ENCODE data around the gene LBP. TPM values are rescaled to one million over a fixed set of nuclear protein-coding genes. Genes with fewer than 3 reads are reported as not detected.

Gene LBP, protein sequence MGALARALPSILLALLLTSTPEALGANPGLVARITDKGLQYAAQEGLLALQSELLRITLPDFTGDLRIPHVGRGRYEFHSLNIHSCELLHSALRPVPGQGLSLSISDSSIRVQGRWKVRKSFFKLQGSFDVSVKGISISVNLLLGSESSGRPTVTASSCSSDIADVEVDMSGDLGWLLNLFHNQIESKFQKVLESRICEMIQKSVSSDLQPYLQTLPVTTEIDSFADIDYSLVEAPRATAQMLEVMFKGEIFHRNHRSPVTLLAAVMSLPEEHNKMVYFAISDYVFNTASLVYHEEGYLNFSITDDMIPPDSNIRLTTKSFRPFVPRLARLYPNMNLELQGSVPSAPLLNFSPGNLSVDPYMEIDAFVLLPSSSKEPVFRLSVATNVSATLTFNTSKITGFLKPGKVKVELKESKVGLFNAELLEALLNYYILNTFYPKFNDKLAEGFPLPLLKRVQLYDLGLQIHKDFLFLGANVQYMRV
- total RNA-seq (2016; rRNA removed; fragmentation: Illumina TruSeq; extraction: Trizol) (0.20 TPM in 1 of 2 replicates, not detected in the other), polyA plus RNA-seq (2011; rRNA removed) (0.07 and 0.26 TPM in 2 replicates), polyA minus RNA-seq (2011; rRNA and poly(A)+ RNA removed; ENCODE audit: low replicate concordance) (0.72 TPM in 1 of 2 replicates, not detected in the other), Bru-seq, nascent RNA (percentile 6 among the genes with signal in this experiment), BruChase-seq, experiment 1, labeled RNA remaining after a 6-hour chase (not detected), BruChase-seq, experiment 2, labeled RNA remaining after a 2-hour chase (not detected)
- total RNA-seq (2016; cell fraction: cytosol; rRNA removed; fragmentation: Illumina TruSeq; extraction: Trizol; ENCODE audit: low read depth) = not detected in 2 replicates
- total RNA-seq (2016; cell fraction: insoluble cytoplasmic fraction; rRNA removed; fragmentation: Illumina TruSeq; extraction: Trizol) = 0.06 TPM in 1 of 2 replicates, not detected in the other
- 0.09 TPM in 1 of 2 replicates, not detected in the other for total RNA-seq (2016; cell fraction: membrane; rRNA removed; fragmentation: Illumina TruSeq; extraction: Trizol)
- not detected in 2 replicates for total RNA-seq (2016; cell fraction: nucleus; rRNA removed; fragmentation: Illumina TruSeq; extraction: Trizol)
- polyA plus RNA-seq (2011; cell fraction: cytosol; rRNA removed) = 0.17 and 0.32 TPM in 2 replicates
- 0.08 and 0.14 TPM in 2 replicates for polyA plus RNA-seq (2011; cell fraction: nucleus; rRNA removed)
- 0.20 TPM in 1 of 2 replicates, not detected in the other for polyA plus RNA-seq (2012)
- polyA plus RNA-seq (2016; cell fraction: cytosol; fragmentation: Illumina TruSeq; extraction: Trizol; ENCODE audit: low read depth) = 0.08 TPM in 1 of 2 replicates, not detected in the other
- not detected in 2 replicates for polyA plus RNA-seq (2016; cell fraction: insoluble cytoplasmic fraction; fragmentation: Illumina TruSeq; extraction: Trizol; ENCODE audit: low read depth)
- 0.10 TPM in 1 of 2 replicates, not detected in the other for polyA plus RNA-seq (2016; cell fraction: membrane; fragmentation: Illumina TruSeq; extraction: Trizol; ENCODE audit: low read depth)
- not detected in 2 replicates for polyA plus RNA-seq (2016; cell fraction: nucleus; fragmentation: Illumina TruSeq; extraction: Trizol; ENCODE audit: insufficient read depth, low read depth)
- not detected in 2 replicates for polyA minus RNA-seq (2011; cell fraction: cytosol; rRNA and poly(A)+ RNA removed)
- not detected in 2 replicates for polyA minus RNA-seq (2011; cell fraction: nucleus; rRNA and poly(A)+ RNA removed)
- long read RNA-seq, experiment 1, partial matches to known transcripts = 0 of 2 reads
- long read RNA-seq, experiment 1, other reads (novel, unspliced or antisense) = 1 of 2 reads
- long read RNA-seq, experiment 2, partial matches to known transcripts = 0 of 1 reads
- long read RNA-seq, experiment 2, other reads (novel, unspliced or antisense) = 0 of 1 reads

- no peak within 1 kb of the TSS for H3K27ac ChIP-seq (ENCODE audit: extremely low read length, insufficient read depth, low read length)
- TF ChIP-seq CEBPB (IDR thresholded peaks at IDR 0.05; ENCODE audit: borderline replicate concordance, low read depth, low read length) (peak; percentile 83), NR2F6 (IDR thresholded peaks at IDR 0.05) (no peak), NR2F6 (CRISPR knock-in tag; IDR thresholded peaks at IDR 0.05) (peak; percentile 47; the same call in 1 of the 2 replicates), ZNF235 (CRISPR knock-in tag; IDR thresholded peaks at IDR 0.05; ENCODE audit: borderline replicate concordance) (no peak), ZNF280B (CRISPR knock-in tag; IDR thresholded peaks at IDR 0.05; ENCODE audit: borderline replicate concordance) (0 out of 2 replicates have a peak, but pooled peaks have one; percentile 32), CEBPG (CRISPR knock-in tag; IDR thresholded peaks at IDR 0.05) (peak; percentile 37; the same call in 1 of the 2 replicates), ZNF350 (CRISPR knock-in tag; IDR thresholded peaks at IDR 0.05; ENCODE audit: borderline replicate concordance, low read depth) (0 out of 2 replicates have a peak, but pooled peaks have one; percentile 28), STAG1 (CRISPR knock-in tag; IDR thresholded peaks at IDR 0.05) (no peak), NR2F1 (CRISPR knock-in tag; IDR thresholded peaks at IDR 0.05) (peak in 1 of 2 experiments; percentile 31; a peak in 2 of 4 replicates)
- TF ChIP-seq, protein P1, sequence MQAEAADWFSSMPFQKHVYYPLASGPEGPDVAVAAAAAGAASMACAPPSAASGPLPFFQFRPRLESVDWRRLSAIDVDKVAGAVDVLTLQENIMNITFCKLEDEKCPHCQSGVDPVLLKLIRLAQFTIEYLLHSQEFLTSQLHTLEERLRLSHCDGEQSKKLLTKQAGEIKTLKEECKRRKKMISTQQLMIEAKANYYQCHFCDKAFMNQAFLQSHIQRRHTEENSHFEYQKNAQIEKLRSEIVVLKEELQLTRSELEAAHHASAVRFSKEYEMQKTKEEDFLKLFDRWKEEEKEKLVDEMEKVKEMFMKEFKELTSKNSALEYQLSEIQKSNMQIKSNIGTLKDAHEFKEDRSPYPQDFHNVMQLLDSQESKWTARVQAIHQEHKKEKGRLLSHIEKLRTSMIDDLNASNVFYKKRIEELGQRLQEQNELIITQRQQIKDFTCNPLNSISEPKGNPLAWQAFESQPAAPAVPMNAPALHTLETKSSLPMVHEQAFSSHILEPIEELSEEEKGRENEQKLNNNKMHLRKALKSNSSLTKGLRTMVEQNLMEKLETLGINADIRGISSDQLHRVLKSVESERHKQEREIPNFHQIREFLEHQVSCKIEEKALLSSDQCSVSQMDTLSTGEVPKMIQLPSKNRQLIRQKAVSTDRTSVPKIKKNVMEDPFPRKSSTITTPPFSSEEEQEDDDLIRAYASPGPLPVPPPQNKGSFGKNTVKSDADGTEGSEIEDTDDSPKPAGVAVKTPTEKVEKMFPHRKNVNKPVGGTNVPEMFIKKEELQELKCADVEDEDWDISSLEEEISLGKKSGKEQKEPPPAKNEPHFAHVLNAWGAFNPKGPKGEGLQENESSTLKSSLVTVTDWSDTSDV (CRISPR knock-in tag; IDR thresholded peaks at IDR 0.05) = 0 out of 2 replicates have a peak, but pooled peaks have one; percentile 64
- no TSS peak for BruUV-seq (replicated peaks)
Measured at GRCh38 chr20:38346247-38346651, at the start of gene LBP. LBP (plus strand) TSS chr20:38346482; CDS start chr20:38346517, 35 bp downstream.

More at GRCh38 chr20:38346247-38346651, at the start of gene LBP:
- Histone ChIP-seq H3K9ac (ENCODE audit: insufficient read depth, low read depth, low read length) (no peak within 1 kb of the TSS), H3K36me3 (replicated peaks in 1 of 2; ENCODE audit: control insufficient read depth in 1 of 2, insufficient read depth in 2 of 2, low read length in 2 of 2) (no peaks in the 10 kb centered on the region), H3K9me3 (ENCODE audit: low read length) (no peaks in the 10 kb centered on the region), H3K4me2 (ENCODE audit: low read depth, low read length) (peak within 1 kb of the TSS; percentile 4; the same call in 1 of the 2 replicates), H4K20me1 (ENCODE audit: insufficient read depth, low read length) (no peaks in the 10 kb centered on the region), H3K27me3 (ENCODE audit: control insufficient read depth in 1 of 2, insufficient read depth in 2 of 2, low read length in 2 of 2) (peaks cover 0 to 1% of the 10 kb centered on the region in 2 experiments; a peak in 1 of 5 replicates), H3K79me2 (ENCODE audit: insufficient read depth, low read length) (no peaks in the 10 kb centered on the region), H3K4me3 (replicated peaks in 1 of 3; ENCODE audit: insufficient read depth in 1 of 3, low read depth in 2 of 3, low read length in 3 of 3) (no peak within 1 kb of the TSS), H3K4me1 (ENCODE audit: insufficient read depth, low read length) (peaks cover 35% of the 10 kb centered on the region), H2AFZ (ENCODE audit: low read length) (no peak within 1 kb of the TSS)
- WGBS (ENCODE audit: low lambda C conversion rate) = 53% methylated on average over 7 of the region's 8 CpGs
- in situ Hi-C loops (cut with HindIII; ENCODE audit: extremely low pct_ligation_motif_present, low pct_unique_long_range_greater_than_20kb) (no loop called here), intact Hi-C loops (cut with micrococcal nuclease; ENCODE audit: unreplicated experiment) (no loop called here)
- ChIA-PET POLR2A (no interaction called here), CTCF (ENCODE audit: low intra/inter-chr PET ratio, low total read pairs) (no interaction called here)
- FAIRE-seq = no peak
- no peak for ATAC-seq
- no peak for DNase-seq (ENCODE audit: low spot score)
